Mesothelial cell of epicardium (in vitro differentiated cells): ENCODE measurements around the gene NPEPL1. TPM values are rescaled to one million over a fixed set of nuclear protein-coding genes. Genes with fewer than 3 reads are reported as not detected.

Source experiments
- DNase-seq, 2 experiments: peaks; one replicate each; pipeline ENCODE4 v3.0.0; 2021; ENCODE audit warnings: low spot score in 2 of 2; ENCODE audit not compliant: unreplicated experiment in 2 of 2
- H3K27ac Mint-ChIP-seq: 2 replicates; pipeline ENCODE4 v1.8.0; 2021; ENCODE audit warnings: mixed read lengths
- H3K27me3 Mint-ChIP-seq: 2 replicates; pipeline ENCODE4 v1.8.0; 2021; ENCODE audit warnings: low read depth, mixed read lengths
- H3K36me3 Mint-ChIP-seq: 2 replicates; pipeline ENCODE4 v1.8.0; 2021; ENCODE audit warnings: mixed read lengths
- H3K4me1 Mint-ChIP-seq: 2 replicates; pipeline ENCODE4 v1.8.0; 2021; ENCODE audit warnings: mixed read lengths
- H3K4me3 Mint-ChIP-seq: 2 replicates; pipeline ENCODE4 v1.8.0; 2021; ENCODE audit warnings: mild to moderate bottlenecking, moderate library complexity, mixed read lengths
- H3K9me3 Mint-ChIP-seq: 2 replicates; pipeline ENCODE4 v1.8.0; 2021; ENCODE audit warnings: mixed read lengths
- CTCF ChIP-seq: fragments of 200-600 bp; sonication (generic); IDR thresholded peaks from one replicate; pipeline ENCODE4 v1.5.0; 2021; ENCODE audit warnings: antibody characterized with exemption; ENCODE audit not compliant: unreplicated experiment
- total RNA-seq: library from RNA; stranded (reverse); gene quantifications from 3 replicates; pipeline ENCODE4 v1.2.1, GENCODE V29; 2021

Gene NPEPL1
- total RNA-seq, 1 donor from 2014 or later = 65.8 TPM

- H3K36me3 Mint-ChIP-seq = peaks cover 14% of the 10 kb centered on the region
- H3K27ac Mint-ChIP-seq = no peak overlapping the region
- no peak for TF ChIP-seq CTCF
- H3K4me1 Mint-ChIP-seq = peaks cover 2% of the 10 kb centered on the region
- no peaks in the 10 kb centered on the region for H3K9me3 Mint-ChIP-seq
- H3K4me3 Mint-ChIP-seq = no peak overlapping the region
- no peak for DNase-seq
- H3K27me3 Mint-ChIP-seq = no peaks in the 10 kb centered on the region
Measured at GRCh38 chr20:58688414-58688813, 4.2 kb upstream of the NPEPL1 start.

GRCh38 chr20:58688840-58689239 is 3.8 kb upstream of the NPEPL1 start:
- Mint-ChIP-seq H3K27ac (no peak overlapping the region), H3K4me1 (peaks cover 6% of the 10 kb centered on the region), H3K36me3 (peaks cover 14% of the 10 kb centered on the region), H3K4me3 (no peak overlapping the region), H3K9me3 (no peaks in the 10 kb centered on the region), H3K27me3 (no peaks in the 10 kb centered on the region)
- TF ChIP-seq CTCF = no peak
- no peak for DNase-seq

GRCh38 chr20:58690396-58691135 is 2.0 kb upstream of the NPEPL1 start:
- no peaks in the 10 kb centered on the region for H3K9me3 Mint-ChIP-seq
- peak overlapping the region; percentile 4 for H3K4me3 Mint-ChIP-seq
- peaks cover 6% of the 10 kb centered on the region for H3K36me3 Mint-ChIP-seq
- H3K4me1 Mint-ChIP-seq = peaks cover 11% of the 10 kb centered on the region
- peak overlapping the region; percentile 47 for H3K27ac Mint-ChIP-seq
- DNase-seq = no peak
- TF ChIP-seq CTCF = no peak
- no peaks in the 10 kb centered on the region for H3K27me3 Mint-ChIP-seq

GRCh38 chr20:58691773-58692578 is 624 bp upstream of the NPEPL1 start:
- no peak for DNase-seq
- Mint-ChIP-seq H3K4me1 (peaks cover 14% of the 10 kb centered on the region), H3K27me3 (no peaks in the 10 kb centered on the region), H3K36me3 (peaks cover 2% of the 10 kb centered on the region), H3K9me3 (no peaks in the 10 kb centered on the region), H3K4me3 (peak overlapping the region; percentile 53), H3K27ac (peak overlapping the region; percentile 71)
- TF ChIP-seq CTCF = no peak

- TF ChIP-seq CTCF = no peak
- no peaks in the 10 kb centered on the region for H3K27me3 Mint-ChIP-seq
- H3K36me3 Mint-ChIP-seq = peaks cover 7% of the 10 kb centered on the region
Measured at GRCh38 chr20:58693226-58694006, 816 bp downstream of the NPEPL1 start.

More at GRCh38 chr20:58693226-58694006, 816 bp downstream of the NPEPL1 start:
- Mint-ChIP-seq H3K4me1 (peaks cover 20% of the 10 kb centered on the region), H3K4me3 (peak overlapping the region; percentile 70), H3K27ac (peak overlapping the region; percentile 64), H3K9me3 (no peaks in the 10 kb centered on the region)
- no peak for DNase-seq
